Type B pancreatic cell (in vitro differentiated cells): Measurements from ENCODE around the gene APH1B. TPM values are rescaled to one million over a fixed set of nuclear protein-coding genes. Genes with fewer than 3 reads are reported as not detected.
A peak's percentile ranks its signal among the peaks of the same experiment; 100 is the strongest.

ENCODE experiments used
- DNase-seq: peaks from one replicate; pipeline ENCODE4 v3.0.0; 2021; ENCODE audit warnings: mixed read lengths; ENCODE audit not compliant: unreplicated experiment; ENCODE audit errors: extremely low spot score
- H3K27ac Mint-ChIP-seq: 2 replicates; pipeline ENCODE4 v1.8.0; 2021; ENCODE audit warnings: mild to moderate bottlenecking, mixed read lengths
- H3K27me3 Mint-ChIP-seq: 2 replicates; pipeline ENCODE4 v1.8.0; 2021; ENCODE audit warnings: mixed read lengths
- H3K36me3 Mint-ChIP-seq: 2 replicates; pipeline ENCODE4 v1.8.0; 2021; ENCODE audit warnings: mixed read lengths
- H3K4me1 Mint-ChIP-seq: one replicate; pipeline ENCODE4 v1.8.0; 2021; ENCODE audit warnings: mixed read lengths; ENCODE audit not compliant: unreplicated experiment
- H3K4me3 Mint-ChIP-seq: 2 replicates; pipeline ENCODE4 v1.8.0; 2021; ENCODE audit warnings: mild to moderate bottlenecking, mixed read lengths
- H3K9me3 Mint-ChIP-seq: 2 replicates; pipeline ENCODE4 v1.8.0; 2021; ENCODE audit warnings: mixed read lengths
- total RNA-seq: library from RNA; stranded (reverse); gene quantifications from 2 replicates; pipeline ENCODE4 v1.2.1, GENCODE V29; 2021; ENCODE audit warnings: low replicate concordance
- TF ChIP-seq, protein P1 (sequence below): fragments of 200-600 bp; sonication (generic); conservative IDR thresholded peaks from 2 replicates; pipeline ENCODE4 v1.5.0; 2021; ENCODE audit warnings: antibody characterized with exemption, mild to moderate bottlenecking

Gene APH1B
- total RNA-seq, 1 donor from 2014 or later, result 16.0 TPM

DNA sequence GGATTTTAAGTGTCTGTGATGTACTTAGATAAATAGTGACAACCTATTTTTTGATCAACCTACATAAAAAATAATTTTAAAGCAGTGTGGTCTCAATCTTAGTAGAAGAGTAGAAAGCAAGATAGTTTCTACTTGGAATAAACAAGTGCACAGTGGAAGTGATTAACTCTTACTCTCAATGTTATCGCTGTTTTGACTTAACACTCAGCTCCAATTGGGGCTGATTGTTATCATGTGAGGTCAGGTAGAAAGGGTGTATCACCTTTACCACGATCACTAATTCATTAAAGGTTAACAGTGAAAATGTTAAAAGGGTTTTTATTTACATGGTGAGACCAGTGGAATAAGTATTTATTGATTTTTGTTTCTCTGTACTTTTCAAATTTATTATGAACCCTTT is 22.4 kb upstream of the APH1B start:
- no peak for DNase-seq
- Mint-ChIP-seq H3K27me3 (no peaks in the 10 kb centered on the region), H3K36me3 (peaks cover 30% of the 10 kb centered on the region), H3K4me1 (peaks cover 22% of the 10 kb centered on the region), H3K4me3 (no peak overlapping the region), H3K27ac (no peak overlapping the region), H3K9me3 (no peaks in the 10 kb centered on the region)
- TF ChIP-seq, protein P1, sequence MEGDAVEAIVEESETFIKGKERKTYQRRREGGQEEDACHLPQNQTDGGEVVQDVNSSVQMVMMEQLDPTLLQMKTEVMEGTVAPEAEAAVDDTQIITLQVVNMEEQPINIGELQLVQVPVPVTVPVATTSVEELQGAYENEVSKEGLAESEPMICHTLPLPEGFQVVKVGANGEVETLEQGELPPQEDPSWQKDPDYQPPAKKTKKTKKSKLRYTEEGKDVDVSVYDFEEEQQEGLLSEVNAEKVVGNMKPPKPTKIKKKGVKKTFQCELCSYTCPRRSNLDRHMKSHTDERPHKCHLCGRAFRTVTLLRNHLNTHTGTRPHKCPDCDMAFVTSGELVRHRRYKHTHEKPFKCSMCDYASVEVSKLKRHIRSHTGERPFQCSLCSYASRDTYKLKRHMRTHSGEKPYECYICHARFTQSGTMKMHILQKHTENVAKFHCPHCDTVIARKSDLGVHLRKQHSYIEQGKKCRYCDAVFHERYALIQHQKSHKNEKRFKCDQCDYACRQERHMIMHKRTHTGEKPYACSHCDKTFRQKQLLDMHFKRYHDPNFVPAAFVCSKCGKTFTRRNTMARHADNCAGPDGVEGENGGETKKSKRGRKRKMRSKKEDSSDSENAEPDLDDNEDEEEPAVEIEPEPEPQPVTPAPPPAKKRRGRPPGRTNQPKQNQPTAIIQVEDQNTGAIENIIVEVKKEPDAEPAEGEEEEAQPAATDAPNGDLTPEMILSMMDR, result no peak

DNA sequence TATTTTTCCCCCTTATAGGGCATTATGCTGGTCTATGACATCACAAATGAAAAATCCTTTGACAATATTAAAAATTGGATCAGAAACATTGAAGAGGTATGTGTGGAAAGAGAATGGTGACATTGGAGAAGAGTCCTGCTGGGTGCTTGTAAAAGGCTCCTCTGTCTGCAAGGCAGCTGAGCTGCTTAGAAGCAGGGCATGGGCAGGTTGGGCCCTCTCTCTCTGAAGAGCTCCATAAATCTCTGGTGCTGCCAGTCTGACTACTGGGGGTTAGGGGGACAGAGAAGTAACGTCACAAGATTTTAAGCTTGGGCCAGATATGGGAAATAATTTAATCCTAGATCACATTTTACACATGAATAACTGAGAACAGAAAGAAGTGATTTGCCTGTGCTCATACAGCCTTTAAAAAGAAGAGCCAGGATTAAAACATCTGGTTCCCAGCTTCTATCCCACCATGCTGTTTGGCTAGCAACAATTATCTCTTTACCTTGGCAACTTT is 21.9 kb upstream of the APH1B start:
- peaks cover 25% of the 10 kb centered on the region for H3K4me1 Mint-ChIP-seq
- H3K36me3 Mint-ChIP-seq, result peaks cover 28% of the 10 kb centered on the region
- no peaks in the 10 kb centered on the region for H3K27me3 Mint-ChIP-seq
- H3K4me3 Mint-ChIP-seq, result no peak overlapping the region
- H3K9me3 Mint-ChIP-seq, result no peaks in the 10 kb centered on the region
- TF ChIP-seq, protein P1, result no peak
- no peak for DNase-seq
- H3K27ac Mint-ChIP-seq, result peak overlapping the region; percentile 37

DNA sequence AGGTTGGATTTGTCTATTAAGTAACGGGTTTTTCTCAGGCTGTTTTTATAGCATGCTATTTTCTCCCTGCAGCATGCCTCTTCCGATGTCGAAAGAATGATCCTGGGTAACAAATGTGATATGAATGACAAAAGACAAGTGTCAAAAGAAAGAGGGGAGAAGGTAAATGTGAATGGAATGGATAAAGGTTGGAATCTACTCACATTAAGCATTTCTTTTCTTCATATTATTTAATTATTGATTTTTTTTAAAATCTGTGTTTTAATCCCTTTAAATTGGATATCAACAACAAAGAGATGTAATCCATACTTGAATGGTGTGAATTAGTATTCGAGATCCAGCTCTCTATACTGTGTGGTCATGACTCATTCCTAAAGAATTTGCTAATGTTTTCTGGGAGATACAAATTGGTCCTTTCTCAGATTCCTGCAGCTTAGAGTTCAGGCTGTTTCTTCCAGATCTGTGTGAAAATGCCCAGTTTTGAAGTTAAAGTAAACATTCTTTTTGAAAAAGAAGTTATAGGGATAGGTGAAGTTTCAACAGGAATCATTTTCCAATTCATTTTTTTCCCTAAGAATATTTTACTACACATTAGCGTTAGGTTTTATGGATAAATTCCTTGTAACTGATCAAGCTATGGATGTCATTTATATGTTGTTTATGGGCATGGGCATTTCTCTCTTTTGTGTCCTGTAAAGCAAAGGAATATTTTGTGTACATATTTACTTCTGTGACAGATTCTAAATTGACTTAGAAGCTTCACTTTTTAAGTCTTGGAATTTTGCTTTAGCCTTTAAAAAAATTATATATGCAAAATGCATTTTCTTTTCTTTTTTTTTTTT is 20.8 kb upstream of the APH1B start:
- DNase-seq, result no peak
- TF ChIP-seq, protein P1, result no peak
- Mint-ChIP-seq H3K4me3 (no peak overlapping the region), H3K36me3 (peaks cover 33% of the 10 kb centered on the region), H3K9me3 (no peaks in the 10 kb centered on the region), H3K4me1 (peaks cover 25% of the 10 kb centered on the region), H3K27me3 (no peaks in the 10 kb centered on the region), H3K27ac (peak overlapping the region; percentile 56)

DNA sequence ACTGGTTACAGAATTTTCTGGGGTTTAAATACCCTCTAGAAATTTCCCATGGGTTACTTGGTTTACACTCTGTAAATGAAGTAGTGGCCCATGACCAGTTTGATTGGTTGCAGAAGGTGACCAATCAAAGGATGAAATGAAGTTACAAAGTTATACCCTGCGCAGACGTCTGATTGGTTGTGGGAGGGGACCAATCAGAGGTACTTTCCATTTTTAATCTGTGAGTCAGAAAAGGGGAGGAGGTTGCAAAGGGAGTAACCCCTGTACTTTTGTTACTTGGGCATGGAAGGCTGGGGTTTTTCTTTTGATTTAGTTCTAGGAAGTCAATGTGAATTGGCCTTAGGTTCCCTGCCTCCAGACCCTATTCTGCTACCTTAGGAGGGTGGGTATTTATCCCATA is 18.7 kb upstream of the APH1B start:
- Mint-ChIP-seq H3K9me3 (no peaks in the 10 kb centered on the region), H3K4me1 (peaks cover 25% of the 10 kb centered on the region), H3K4me3 (no peak overlapping the region), H3K27me3 (no peaks in the 10 kb centered on the region), H3K27ac (no peak overlapping the region), H3K36me3 (peaks cover 32% of the 10 kb centered on the region)
- TF ChIP-seq, protein P1, result no peak
- no peak for DNase-seq

DNA sequence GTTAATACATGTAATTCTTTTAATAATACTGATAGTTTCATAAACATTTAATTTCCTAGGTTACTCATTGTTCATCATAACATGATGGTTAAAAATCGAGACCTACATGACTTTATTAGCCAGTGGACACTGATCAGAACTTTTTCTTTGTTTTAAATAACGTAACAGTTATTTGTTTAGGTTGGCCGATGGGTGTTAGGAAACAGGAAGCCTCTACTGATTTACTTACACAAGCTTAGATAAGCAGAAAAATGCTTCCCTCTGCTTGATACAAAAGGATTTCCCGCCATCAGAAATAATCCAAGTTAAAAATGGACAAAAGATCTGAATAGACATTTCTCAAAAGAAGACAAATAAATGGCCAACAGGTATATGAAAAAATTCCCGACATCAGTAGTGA is 16.6 kb upstream of the APH1B start:
- no peak for DNase-seq
- Mint-ChIP-seq H3K4me3 (no peak overlapping the region), H3K27me3 (no peaks in the 10 kb centered on the region), H3K9me3 (no peaks in the 10 kb centered on the region), H3K36me3 (peaks cover 30% of the 10 kb centered on the region), H3K4me1 (peaks cover 20% of the 10 kb centered on the region), H3K27ac (no peak overlapping the region)
- TF ChIP-seq, protein P1, result no peak
